Hepatocyte (in vitro differentiated cells): ENCODE results near the gene ENPP7.

Source experiments
- CTCF ChIP-seq: fragments of 200-600 bp; sonication (generic); IDR thresholded peaks from 2 replicates; pipeline ENCODE4 v1.5.1; 2016; ENCODE audit warnings: antibody characterized with exemption, mild to moderate bottlenecking; ENCODE audit not compliant: poor library complexity
- EZH2 ChIP-seq: fragments of 200-600 bp; sonication (generic); IDR thresholded peaks from 2 replicates; pipeline ENCODE4 v1.6.1; 2016; ENCODE audit warnings: antibody characterized with exemption, mild to moderate bottlenecking, borderline replicate concordance
- EZH2phosphoT487 ChIP-seq: fragments of 200-600 bp; sonication (generic); IDR thresholded peaks from one replicate; pipeline ENCODE4 v1.6.1; 2018; ENCODE audit warnings: antibody characterized with exemption, mild to moderate bottlenecking, low read depth, moderate library complexity; ENCODE audit not compliant: unreplicated experiment, severe bottlenecking

- TF ChIP-seq CTCF = no peak
- no peak for TF ChIP-seq EZH2phosphoT487
- TF ChIP-seq EZH2 = no peak
These were observed 46.4 kb upstream of the ENPP7 start for GRCh38 chr17:79684132-79684985.
